Stimulated activated naive CD4-positive, alpha-beta T cell treated with Interleukin-2 at 50 U/mL for 16 hours (primary cell): Measurements from ENCODE around the gene IL6.
"Not testable (repeated sequence)": the region's sequence is repeated elsewhere in the genome, so short reads cannot be mapped to it uniquely, and the experiment has no call there.

Experiments used
- DNase-seq: peaks from one replicate; lab custom pipeline; 2025; lab: John Stamatoyannopoulos, UW

IL6 gene

GRCh38 chr7:22727714-22728035 is 675 bp downstream of the IL6 start:
- no peak for DNase-seq

GRCh38 chr7:22728401-22729029 is 1.5 kb downstream of the IL6 start:
- no peak for DNase-seq

GRCh38 chr7:22729180-22729825 is 2.3 kb downstream of the IL6 start:
- no peak for DNase-seq

GRCh38 chr7:22730066-22730710 is 3.2 kb downstream of the IL6 start:
- DNase-seq: no peak

GRCh38 chr7:22730921-22731654 is 4.1 kb downstream of the IL6 start:
- DNase-seq: no peak

GRCh38 chr7:22731766-22732165 is 4.8 kb downstream of the IL6 start:
- DNase-seq: no peak

- DNase-seq: no peak
Observed at GRCh38 chr7:22732556-22733126, 5.6 kb downstream of the IL6 start.

- no peak for DNase-seq
Observed at GRCh38 chr7:22733761-22734160, 6.8 kb downstream of the IL6 start.

GRCh38 chr7:22743014-22743413 is 16.0 kb downstream of the IL6 start:
- DNase-seq: no peak

- DNase-seq: no peak
Observed at GRCh38 chr7:22751341-22751740, 24.3 kb downstream of the IL6 start.

- no peak for DNase-seq
Observed at GRCh38 chr7:22757338-22757994, 30.5 kb downstream of the IL6 start.

GRCh38 chr7:22758576-22758975 is 31.6 kb downstream of the IL6 start:
- no peak for DNase-seq

GRCh38 chr7:22759721-22760120 is 32.7 kb downstream of the IL6 start:
- DNase-seq: no peak

GRCh38 chr7:22762866-22763265 is 35.9 kb downstream of the IL6 start:
- no peak for DNase-seq

GRCh38 chr7:22765609-22766008 is 38.6 kb downstream of the IL6 start:
- no peak for DNase-seq

GRCh38 chr7:22771194-22771871 is 44.3 kb downstream of the IL6 start:
- no peak for DNase-seq

GRCh38 chr7:22771872-22772228 is 44.9 kb downstream of the IL6 start:
- DNase-seq: no peak

GRCh38 chr7:22772885-22773284 is 45.9 kb downstream of the IL6 start:
- DNase-seq: no peak

- no peak for DNase-seq
Observed at GRCh38 chr7:22776964-22777363, 50.0 kb downstream of the IL6 start.

GRCh38 chr7:22779730-22780323 is 52.8 kb downstream of the IL6 start:
- not testable (repeated sequence) for DNase-seq

- no peak for DNase-seq
Observed at GRCh38 chr7:22781230-22781711, 54.3 kb downstream of the IL6 start.
